HG02678 (cell line): ENCODE measurements around the gene GLS.

Source experiments
- ATAC-seq: cut with Tn5 transposase; IDR thresholded peaks from one replicate; pipeline ENCODE4 v1.9.1; 2021; ENCODE audit warnings: mild to moderate bottlenecking, moderate library complexity; ENCODE audit not compliant: unreplicated experiment

The GLS gene

DNA sequence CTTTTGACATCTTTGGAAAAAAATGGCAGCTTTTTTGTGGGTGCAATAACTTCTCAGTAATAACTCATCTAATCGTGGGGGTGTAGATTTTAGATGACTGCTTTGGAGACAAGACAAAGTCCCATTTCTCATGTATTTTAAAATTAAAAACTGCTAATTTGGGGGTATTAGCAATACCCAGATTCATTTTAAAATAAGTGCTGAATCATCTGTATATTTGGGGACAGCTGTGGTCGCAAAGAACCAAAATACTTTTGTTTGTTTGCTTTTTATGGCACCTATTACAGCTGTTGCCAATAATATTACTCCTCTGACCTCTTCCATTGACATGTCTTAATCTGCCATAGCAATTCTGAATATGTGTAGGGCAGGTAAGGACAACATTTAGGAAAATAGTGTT lies 87.9 kb downstream of the GLS start:
- ATAC-seq: no peak

DNA sequence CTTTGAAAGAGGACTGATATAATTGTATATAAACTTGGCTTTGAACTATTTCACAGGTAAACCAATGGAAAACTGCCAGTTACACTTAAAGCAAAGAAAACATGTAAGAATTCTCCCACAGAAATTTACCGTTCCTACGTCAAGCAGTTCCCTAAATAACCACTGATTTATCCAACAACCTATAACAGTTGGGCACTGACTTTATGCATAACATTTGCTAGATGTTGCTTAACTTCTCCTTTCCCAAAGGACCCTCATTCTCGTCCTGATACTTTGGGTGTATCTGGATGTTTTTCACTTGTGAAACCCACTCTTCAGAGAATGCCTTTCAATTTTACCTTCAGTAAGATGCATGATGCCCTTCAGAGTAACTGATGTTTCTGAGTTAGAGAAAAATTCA lies 89.5 kb downstream of the GLS start:
- no peak for ATAC-seq

DNA sequence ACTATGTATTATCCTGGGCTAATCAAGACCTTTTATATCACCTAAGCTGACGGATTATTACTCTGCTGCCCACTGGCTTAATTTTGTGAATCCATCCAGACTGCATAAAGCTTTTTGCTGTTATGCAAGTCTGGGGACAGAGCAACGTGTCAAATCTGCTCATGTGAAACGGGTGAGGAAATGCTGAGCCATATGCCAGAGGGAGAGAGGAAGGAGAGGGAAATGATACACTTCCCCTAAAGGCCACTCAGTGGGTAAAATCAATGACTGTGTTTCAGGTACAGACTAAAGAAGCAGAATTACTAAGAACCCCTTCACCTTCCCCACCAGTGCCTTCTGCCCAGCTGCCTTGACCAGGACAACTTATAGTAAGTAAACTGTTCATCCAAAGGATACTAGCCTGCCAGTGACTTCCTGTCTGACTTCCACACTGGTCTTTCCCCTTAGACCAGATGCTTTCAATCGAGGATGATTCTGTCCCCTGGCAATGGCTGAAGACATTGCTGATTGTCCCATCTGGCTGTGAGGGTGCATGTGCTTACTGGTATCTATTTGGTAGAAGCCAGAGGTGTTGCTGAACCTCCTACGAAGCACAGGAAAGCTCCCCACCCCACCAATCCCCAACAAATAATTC lies 90.4 kb downstream of the GLS start:
- ATAC-seq: no peak

DNA sequence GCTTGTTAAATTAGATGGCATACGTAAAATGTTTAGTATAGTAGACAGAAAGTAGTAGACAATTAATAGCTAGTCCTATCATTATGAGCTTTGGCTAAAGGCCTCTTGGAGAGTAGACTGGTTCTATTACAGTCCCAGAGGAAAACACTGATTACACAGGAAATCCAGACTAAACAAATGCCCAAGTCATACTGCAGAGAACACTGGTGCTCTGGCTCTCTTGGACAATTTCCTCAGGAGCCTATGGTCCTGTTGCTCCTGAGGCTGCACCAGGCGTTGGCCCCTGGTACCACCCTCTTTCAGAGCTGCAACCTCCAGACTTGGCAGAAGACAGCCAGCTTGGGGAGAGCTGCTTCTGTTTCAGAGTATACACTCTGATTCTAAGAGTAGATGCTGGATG lies 91.6 kb downstream of the GLS start:
- no peak for ATAC-seq

DNA sequence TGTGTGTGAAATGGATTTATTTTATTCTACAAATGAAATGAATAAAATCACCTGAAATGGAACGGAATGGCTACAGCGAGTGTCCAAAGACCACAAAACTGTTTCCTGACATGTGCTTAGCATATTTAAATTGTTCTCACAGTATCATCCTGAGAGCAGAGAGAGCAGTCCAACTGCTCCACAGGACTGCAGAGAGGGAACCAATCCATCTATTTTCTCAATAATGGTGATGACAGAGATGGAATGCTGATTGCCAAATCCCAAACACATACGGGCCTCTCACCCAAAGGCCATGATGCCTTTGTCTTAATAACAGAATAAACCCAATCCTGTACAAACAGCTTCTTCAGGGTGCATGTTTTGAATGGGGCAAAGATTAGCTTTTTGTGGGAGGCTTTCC lies 92.2 kb downstream of the GLS start:
- no peak for ATAC-seq

DNA sequence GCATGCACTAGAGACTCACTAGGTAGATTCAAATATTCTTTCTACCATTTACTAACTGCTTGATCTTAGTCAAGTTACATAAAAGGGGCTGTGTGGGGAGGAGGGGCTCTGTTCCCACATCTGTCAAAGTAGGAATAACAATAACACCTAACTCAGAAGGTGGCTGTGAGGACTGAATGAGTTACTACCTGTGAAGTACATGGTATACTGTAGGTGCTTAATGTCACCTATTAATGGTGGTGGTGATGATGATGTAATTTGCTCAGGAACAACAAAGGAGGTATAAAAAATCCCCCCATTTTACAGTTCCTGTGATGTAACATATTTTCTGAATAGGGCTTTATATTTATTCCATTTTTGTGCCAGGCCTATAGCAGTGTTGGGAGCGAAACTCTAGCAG lies 92.6 kb downstream of the GLS start:
- no peak for ATAC-seq

DNA sequence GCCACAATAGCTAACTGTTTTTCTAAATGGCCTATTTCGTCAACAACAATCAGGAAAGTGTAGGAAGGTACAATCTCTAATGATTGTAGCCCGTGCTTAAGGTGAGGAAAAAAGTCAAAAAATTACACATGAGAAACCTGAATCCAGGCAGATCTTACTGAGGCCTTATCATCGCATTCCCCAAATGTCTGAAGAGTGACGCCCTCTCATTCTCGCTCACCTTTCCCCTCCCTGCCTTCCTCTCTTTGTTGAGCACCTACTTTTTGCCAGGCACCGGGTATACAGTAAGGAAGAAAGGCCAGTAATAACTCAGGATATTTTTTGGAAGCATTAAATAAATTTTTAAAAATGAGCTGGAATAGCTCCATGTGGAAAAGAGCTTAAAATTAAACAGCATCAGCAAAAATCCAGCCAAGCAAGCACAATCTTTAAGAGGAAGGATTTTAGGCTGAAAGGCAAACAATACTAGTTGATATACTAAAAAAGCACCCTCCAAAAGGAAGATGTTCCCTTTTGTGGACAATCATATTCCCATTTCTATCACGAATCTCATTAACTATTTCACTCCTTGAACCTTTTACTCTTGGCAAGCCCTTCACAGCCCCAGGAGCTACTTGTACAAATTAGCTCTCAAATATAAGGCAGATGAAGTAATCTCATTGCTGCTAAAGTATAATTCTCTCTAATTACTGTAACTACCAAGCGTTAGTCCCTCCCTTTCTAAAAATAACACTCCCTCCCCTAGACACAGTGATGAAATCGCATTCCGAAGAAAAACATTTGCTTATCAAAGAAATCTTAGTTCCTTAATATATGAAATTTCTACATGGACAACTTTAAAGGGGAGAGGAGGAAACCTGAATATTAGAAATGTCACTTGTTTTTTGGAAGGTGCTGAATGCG lies 93.4 kb downstream of the GLS start:
- no peak for ATAC-seq

DNA sequence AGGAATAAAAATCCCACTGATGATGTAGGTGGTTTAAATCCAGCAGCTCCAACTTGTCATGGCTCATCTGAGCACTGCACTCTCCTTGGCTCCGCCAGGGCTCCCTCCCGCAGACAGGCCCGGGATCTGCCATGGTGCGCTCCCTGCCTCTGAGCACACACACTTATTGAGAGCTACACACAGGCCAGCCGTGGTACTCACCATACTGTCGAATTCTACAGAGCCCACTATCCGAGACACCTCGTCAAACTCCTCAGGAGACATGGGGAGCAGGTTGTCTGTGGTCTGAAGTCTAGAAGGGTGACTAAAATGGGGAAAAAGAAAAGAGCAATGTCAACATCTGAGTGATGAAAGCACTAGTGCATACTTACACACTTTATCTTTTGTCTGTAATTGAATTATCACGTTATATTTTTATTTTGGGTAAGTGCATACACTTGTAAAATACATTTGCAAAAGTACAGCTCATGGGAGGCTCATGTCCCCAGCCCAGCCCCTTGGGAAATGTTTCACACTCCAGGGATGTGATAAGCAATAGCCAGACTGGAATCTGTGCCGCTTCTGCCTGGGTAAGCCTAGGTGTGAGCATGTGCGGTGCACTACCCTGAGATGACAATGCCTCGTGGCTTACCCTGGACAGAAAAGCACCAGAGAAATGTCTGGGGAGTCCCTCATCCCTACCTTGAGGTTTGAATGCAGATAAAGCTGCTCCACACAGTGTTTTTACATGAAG lies 94.2 kb downstream of the GLS start:
- no peak for ATAC-seq

DNA sequence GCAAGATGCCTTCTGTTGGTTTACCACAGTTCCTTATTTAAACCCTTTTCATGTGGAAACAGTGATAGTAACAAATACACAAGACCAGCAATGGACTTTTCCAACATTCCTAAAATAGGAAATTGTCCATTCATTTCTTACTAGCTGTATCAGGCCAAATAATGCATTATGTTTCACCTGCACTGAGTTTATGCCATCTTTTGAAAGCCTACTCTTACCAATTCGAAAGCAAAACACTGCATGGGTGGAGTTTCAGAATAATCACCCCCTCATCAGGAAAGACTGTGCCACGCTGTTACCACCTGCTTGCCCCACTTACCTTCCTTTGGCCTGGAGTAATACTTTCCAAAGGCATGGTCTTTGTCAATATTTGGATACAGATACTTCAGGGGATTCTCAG lies 95.9 kb downstream of the GLS start:
- no peak for ATAC-seq

DNA sequence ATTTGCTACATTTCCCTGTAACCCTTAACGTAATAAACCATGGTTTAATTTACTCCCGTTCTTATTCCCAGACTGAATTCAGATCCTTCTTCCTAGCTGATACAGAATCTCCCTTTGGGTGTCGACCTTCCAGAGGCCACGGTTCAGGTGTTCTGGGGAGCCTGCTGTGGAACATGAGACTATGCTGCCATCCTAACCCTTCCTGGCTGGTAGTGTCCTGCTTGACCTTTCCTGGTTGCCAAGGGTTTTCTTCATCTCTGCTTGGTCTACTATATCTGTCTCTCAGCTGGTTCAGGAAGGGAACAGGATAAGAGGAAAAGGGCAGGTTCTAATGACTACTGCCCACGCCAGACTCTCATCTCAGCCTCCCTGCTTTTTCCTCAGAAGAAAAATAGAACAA lies 96.9 kb downstream of the GLS start:
- ATAC-seq: no peak

DNA sequence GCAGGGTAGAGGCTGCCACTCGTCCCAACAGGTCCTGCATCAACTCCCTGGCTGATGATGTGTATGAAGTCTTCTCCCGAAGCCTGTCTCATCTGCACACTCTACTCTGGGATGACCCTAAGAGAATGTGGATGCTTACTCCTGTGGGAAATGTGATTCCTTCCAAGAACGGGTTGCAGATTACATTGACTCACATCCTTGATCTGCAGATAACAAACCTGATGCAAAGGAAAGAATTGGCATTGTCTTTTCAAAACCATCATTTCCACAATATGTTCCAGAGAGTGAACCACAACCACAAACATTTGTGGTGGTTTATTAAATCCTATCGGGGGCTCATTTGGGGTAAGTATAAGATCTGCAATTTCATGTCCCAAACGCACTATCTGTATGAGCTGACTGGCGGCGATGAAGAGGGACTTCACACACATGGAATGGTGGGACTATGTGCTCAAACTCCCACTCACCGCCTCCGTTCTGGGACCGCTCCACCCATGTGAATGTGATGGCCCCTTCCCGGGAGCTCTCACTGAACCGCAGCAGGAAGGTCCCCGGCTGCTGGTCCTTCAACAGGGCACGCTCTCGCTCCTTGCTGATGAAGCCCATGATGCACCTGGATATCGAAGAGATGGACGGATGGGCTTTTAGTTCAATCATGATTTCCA lies 97.9 kb downstream of the GLS start:
- ATAC-seq: no peak

DNA sequence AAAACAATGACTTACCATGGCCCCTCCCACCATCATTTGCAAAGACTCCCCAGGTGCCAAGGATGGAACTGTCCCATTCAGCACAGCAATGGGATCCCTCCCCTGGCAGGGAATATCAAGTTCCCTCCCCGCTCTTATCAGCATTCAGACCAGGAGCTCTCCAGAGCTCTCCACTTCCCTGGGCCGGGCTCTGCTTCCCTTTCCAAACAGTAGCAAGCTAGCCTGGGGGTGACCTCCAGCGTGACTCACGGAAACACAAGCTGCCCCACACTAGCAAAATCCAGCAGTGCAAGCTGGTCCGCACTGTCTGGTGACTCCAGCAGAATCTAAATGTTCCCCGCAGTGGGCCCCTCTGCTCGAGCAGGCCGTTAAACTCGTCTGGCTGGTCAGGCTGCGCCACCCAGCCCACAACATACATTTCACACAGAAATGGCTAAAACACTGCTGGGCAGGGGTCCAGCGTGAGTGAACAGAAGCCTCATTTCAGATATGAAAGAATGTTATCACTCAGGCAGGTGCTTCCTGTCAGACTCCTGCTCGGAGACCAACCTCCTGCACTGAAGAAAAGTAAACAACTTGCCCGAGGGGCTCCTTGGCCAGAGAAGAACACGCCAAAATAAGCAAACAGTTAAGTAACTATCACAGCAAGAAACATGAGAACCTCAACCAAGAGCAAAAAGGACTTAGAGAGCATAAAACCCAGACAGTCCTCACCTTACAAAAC lies 99.4 kb downstream of the GLS start:
- no peak for ATAC-seq

DNA sequence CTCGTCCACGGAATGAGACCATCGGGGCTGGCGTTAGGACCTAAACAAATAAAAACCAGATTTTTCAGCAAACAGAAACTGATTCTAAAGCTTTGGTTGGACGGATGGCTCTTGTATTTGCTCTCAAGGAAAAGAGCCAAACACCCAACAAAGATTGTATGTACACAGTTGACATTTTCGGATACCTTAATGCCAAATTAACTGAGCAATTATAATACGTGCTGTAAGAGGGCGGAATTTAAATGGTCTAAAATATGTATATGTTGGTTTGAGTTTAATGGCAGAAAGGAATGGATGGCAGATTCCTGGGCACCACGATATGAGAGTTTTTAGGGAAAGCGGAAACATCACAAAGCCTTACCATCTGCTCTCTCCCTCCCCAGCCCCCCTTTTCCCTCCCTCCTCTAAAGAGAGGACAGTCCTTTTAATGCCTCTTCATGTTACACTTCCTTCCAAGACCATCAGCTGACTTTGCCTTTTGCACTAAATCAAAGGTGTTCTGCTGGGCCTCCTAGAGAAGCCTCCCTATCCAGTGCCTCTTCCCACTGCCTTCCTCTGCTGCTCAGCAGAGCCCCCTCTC lies 100.1 kb downstream of the GLS start:
- no peak for ATAC-seq

DNA sequence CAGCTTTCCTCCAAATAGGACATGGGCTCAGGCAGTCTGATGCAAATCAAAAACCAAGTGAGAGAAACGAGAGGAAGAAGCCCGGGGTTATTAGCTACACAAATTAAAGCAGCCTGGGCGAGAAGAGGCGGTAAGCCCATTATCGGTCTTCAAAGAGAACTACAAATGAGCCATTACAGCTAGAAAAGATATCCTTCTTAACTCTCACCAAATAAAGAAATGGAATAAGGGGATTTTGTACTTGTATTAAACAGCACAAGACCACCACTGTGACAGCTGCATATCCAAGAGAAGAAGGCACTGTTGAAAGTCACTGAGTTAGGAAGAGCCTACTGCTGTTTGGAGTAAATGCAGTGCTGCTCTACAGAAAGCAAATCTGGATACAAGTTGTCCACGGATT lies 100.7 kb downstream of the GLS start:
- no peak for ATAC-seq

DNA sequence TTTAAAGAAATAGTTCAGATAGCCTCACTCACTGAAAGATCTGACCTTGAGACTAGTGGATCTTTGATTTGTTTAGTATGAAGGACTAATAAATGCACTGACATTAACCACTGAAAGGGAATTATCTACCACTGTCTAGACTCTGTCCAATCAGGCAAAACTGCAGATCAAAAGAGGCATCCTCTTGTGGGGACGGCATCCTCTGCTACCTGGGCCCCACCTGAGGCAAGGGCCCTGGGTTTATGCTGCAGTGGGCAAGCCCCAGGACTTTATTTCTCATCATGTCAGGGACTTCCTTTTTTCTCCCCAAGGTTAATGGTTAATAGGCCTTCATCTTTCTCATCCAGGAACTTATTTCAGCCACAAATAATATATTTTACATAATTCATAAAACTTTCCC lies 101.1 kb downstream of the GLS start:
- no peak for ATAC-seq

DNA sequence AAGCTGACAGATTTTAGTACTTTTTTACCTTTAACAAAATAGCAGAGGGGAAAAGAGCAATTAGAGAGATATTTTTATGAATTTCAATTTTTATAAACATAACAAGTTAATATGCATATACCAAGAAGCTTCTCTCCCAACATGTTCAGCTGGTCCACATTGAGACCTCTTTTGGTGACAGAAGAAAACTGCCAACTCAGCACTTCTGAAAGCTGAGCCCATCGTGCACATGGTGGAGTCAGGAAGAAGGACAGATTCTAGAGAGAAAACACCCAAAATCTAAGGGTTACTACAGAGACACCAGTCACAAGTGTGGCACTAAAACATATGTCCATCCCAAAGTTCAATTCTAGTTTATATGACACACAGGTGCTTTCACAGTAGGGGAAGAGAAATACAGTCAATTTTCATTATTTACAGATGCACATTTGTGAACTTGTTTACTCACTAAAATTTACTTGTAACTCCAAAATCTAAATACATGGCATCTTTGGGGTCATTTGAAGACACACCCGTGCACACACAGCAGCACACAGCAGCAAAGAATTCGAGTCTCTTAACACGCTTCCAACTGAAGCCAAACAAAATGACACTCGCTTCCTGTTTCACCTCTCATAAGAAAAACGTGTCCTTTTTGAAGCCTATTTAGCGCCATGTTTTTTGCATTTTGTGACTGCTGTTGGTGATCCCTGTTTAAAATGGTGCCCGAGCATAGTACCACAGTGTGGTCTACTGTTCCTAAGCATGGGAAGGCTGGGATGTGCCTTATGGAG lies 101.8 kb downstream of the GLS start:
- ATAC-seq: no peak

DNA sequence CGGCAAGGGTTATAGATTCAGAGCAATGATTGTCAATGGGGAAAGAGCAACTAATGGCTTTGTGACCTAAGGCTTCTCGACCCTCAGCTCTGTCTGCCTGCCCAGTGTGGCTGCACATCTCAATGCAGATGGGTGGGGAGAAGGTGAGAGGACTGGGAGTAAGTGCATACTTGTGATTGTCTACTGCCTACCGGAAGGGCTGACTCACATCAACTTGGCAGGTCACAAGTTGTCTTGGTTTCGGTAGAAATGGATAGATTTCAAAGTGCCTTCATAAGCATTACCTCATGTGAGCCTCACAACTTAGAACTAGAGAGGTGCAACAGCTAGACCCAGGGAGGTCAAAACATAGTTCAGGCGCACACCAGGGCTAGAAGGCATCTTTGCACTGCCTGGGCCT lies 104.0 kb downstream of the GLS start:
- no peak for ATAC-seq

DNA sequence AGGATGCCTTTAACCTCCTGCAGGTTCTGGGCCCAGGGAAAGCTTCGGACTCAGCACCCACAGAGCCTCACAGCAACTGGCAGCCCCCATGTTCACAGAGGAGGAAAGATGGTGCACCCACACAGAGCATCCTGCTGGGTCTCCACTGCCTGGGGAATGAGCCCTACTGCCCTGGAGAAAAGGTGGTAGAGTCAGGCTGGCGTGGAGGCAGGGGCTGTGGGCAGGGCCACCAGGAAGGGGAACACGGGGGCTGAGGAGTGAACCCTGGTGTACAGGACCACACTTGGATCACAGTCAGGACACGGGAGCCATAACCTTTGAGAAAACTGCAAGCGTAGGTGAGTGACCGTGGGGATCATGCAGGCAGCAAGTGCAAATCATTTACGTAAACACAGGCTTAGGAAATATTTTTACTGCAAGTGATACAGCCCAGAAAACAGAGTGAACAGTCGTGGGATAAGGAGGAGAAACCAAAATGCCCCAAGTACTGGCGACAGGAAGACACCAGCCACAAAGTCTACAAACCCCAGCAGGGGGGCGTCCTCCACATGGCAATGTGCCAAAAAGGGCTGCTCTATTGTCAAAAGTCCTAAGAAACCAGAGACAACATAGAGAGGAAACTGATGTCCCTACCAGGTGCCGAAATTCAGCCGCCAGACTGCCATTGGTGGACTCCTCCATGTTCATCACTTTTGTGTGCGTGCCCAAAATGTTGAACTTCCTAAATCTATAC lies 105.8 kb downstream of the GLS start:
- ATAC-seq: no peak

DNA sequence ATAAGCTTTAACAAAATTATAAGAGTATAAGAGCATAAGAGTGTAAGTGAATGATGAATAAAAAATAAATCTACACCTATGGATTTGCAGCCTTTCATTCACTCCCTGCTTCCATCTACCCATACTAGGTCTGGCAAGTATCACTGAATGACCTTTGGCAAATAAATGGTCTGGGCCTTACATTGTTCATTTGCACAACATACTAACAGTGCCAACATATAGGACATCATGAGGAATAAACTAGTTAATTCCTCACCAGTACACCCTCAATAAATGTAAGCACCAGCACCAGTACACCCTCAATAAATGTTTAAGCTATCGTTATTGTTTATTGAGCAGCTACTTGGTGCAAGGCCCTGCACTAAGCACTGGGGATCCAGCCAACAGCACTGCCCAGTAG lies 106.5 kb downstream of the GLS start:
- ATAC-seq: no peak
